Esophagus mucosa (tissue), 1 donor: Measurements from ENCODE around the gene GIMAP8. TPM values are rescaled to one million over a fixed set of nuclear protein-coding genes. Genes with fewer than 3 reads are reported as not detected.
"Not testable (repeated sequence)": the region's sequence is repeated elsewhere in the genome, so short reads cannot be mapped to it uniquely, and the experiment has no call there.

Source experiments
- ATAC-seq: fragments of 200-7000 bp; cut with Tn5 transposase; one replicate; pipeline ENCODE4 v1.9.1; 2020
- total RNA-seq: library from RNA; stranded (reverse); gene quantifications from one replicate; pipeline ENCODE4 v1.2.4, GENCODE V29; 2023
- donor health status: DM: yes; HTN: yes; CAD: no.

The GIMAP8 gene
- total RNA-seq, 1 donor from 2014 or later, result 1.6 TPM

DNA sequence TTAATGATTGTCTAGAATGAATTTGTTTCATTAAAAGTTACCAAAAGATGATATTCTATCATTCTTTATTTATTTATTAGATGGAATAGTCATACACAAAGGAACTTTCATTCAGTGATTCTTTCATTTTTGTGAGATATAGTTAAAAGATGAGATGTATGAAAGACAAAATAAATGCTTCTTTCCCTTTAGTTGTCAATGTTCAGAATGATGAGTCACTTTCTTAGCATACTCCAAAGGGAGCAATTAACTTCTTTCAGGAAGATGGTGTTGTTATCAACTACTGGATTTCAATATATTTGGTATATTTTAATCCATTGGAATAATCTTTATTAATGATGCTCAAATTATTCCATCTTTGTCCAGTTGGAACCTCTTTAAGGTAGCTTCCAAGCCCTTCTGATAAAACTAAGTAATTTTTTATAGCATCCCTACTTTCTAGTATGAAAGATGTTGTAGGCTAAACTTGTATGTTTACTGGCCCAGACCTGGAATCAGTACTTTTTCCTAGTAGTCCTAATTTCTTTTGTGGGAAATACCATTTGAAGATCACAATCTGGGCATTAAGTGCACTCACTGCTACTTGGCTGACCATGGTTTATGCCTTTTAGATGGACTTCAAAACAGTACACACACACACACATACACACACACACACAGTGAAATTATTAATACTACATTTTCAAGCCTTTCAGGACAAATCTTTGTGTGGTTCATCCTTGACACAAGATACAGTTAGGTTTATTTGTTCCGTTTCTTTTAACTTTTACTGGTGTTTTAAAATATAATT, 66.7 kb downstream of the GIMAP8 start:
- no peak for ATAC-seq

DNA sequence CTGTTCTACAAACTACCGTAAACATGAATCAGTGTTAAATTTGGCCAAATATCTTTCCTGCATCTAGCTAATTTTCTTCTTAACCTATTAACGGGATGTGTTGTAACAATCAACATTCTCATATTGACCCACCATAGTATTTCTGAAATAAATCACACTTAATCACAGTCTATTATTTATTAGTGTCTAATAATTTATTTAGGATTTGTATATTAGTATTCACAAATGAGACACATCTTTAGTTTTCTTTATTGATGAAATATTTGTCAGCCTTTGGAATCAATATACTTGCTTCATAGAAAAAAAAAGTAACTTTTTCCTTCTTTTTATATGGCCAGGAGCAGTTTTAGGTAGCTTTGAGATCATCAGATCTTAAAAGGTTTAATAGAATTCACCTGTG, 68.9 kb downstream of the GIMAP8 start:
- no peak for ATAC-seq

DNA sequence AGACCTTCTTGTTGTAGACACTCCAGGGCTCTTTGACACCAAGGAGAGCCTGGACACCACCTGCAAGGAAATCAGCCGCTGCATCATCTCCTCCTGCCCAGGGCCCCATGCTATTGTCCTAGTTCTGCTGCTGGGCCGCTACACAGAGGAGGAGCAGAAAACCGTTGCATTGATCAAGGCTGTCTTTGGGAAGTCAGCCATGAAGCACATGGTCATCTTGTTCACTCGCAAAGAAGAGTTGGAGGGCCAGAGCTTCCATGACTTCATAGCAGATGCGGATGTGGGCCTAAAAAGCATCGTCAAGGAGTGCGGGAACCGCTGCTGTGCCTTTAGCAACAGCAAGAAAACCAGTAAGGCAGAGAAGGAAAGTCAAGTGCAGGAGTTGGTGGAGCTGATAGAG, 69.7 kb downstream of the GIMAP8 start:
- no peak for ATAC-seq

DNA sequence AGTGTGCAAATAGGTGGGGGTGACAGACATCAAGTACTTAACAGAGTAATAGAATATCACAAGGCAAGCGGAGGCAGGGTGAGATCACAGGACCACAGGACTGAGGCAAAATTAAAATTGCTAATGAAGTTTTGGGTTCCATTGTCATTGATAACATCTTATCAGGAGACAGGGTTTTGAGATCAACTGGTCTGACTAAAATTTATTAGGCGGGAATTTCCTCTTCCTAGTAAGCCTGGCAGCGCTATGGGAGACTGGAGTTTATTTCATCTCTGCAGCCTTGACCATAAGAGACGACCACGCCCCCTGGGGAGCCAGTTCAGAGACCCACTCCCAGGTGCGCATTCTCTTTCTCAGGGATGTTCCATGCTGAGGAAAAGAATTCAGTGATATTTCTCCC, 72.5 kb downstream of the GIMAP8 start:
- not testable (repeated sequence) for ATAC-seq

DNA sequence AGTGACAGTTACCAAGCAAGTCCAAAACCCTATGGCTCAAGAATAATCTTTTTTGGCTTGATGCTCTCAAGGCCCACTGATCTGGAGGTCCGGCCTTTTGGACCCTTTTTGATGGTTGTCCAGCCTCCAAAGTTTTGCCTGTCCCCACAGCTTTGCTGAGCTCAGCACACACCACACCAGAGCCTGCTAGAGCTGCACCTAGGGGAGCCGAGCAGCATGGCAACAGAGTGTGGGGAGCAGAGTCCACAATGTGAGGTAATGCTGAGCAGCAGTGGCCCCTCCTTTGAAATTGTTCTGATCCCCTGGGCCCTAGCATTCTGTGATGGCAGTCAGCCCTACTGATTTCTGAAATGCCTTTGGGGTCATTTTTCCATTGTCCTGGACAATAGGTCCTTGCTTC, 73.6 kb downstream of the GIMAP8 start:
- ATAC-seq, result no peak

Other genes with a start within 250 kb of the GIMAP8 start
- 9.6 TPM for gene LRRC61, start 127.3 kb upstream of the GIMAP8 start, total RNA-seq
- gene ACTR3C, start 127.1 kb upstream of the GIMAP8 start, total RNA-seq, result 6.1 TPM
- gene RARRES2, start 109.0 kb upstream of the GIMAP8 start, total RNA-seq, result 7.5 TPM
- gene REPIN1, start 81.8 kb upstream of the GIMAP8 start, total RNA-seq, result 44.9 TPM
- 1.3 TPM for gene ZNF775, start 71.3 kb upstream of the GIMAP8 start, total RNA-seq
- 2.7 TPM for gene GIMAP7, start 64.2 kb downstream of the GIMAP8 start, total RNA-seq
- gene GIMAP4, start 116.8 kb downstream of the GIMAP8 start, total RNA-seq, result 3.4 TPM
- gene GIMAP6, start 181.8 kb downstream of the GIMAP8 start, total RNA-seq, result 2.4 TPM
- gene GIMAP2, start 235.1 kb downstream of the GIMAP8 start, total RNA-seq, result 1.1 TPM